HG03097 (cell line): ENCODE measurements around the gene OPTC.

Source experiments
- ATAC-seq: cut with Tn5 transposase; IDR thresholded peaks from one replicate; pipeline ENCODE4 v1.9.1; 2021; ENCODE audit not compliant: unreplicated experiment, low FRiP score

Gene OPTC

GRCh38 chr1:203531063-203531462 lies 37.1 kb downstream of the OPTC start:
- no peak for ATAC-seq

GRCh38 chr1:203534012-203534411 lies 40.1 kb downstream of the OPTC start:
- no peak for ATAC-seq

GRCh38 chr1:203534526-203534925 lies 40.6 kb downstream of the OPTC start:
- ATAC-seq = no peak

- no peak for ATAC-seq
These were observed 42.6 kb downstream of the OPTC start for GRCh38 chr1:203536575-203536974.

GRCh38 chr1:203536980-203537455 lies 43.1 kb downstream of the OPTC start:
- ATAC-seq = no peak

- no peak for ATAC-seq
These were observed 44.0 kb downstream of the OPTC start for GRCh38 chr1:203537806-203538464.

- ATAC-seq = no peak
These were observed 44.8 kb downstream of the OPTC start for GRCh38 chr1:203538726-203539125.

GRCh38 chr1:203539831-203540546 lies 46.0 kb downstream of the OPTC start:
- no peak for ATAC-seq

GRCh38 chr1:203544485-203544884 lies 50.5 kb downstream of the OPTC start:
- ATAC-seq = no peak

GRCh38 chr1:203544978-203545816 lies 51.2 kb downstream of the OPTC start:
- ATAC-seq = no peak

GRCh38 chr1:203546274-203546673 lies 52.3 kb downstream of the OPTC start:
- no peak for ATAC-seq

GRCh38 chr1:203547147-203547546 lies 53.2 kb downstream of the OPTC start:
- ATAC-seq = no peak

GRCh38 chr1:203547771-203548421 lies 53.9 kb downstream of the OPTC start:
- ATAC-seq = no peak

GRCh38 chr1:203548892-203549291 lies 54.9 kb downstream of the OPTC start:
- no peak for ATAC-seq

- no peak for ATAC-seq
These were observed 55.4 kb downstream of the OPTC start for GRCh38 chr1:203549309-203549708.

GRCh38 chr1:203550846-203551245 lies 56.9 kb downstream of the OPTC start:
- no peak for ATAC-seq

GRCh38 chr1:203551550-203551949 lies 57.6 kb downstream of the OPTC start:
- no peak for ATAC-seq

- no peak for ATAC-seq
These were observed 59.5 kb downstream of the OPTC start for GRCh38 chr1:203553496-203553895.

GRCh38 chr1:203554071-203554470 lies 60.1 kb downstream of the OPTC start:
- no peak for ATAC-seq

GRCh38 chr1:203555076-203555475 lies 61.1 kb downstream of the OPTC start:
- no peak for ATAC-seq
